Measurements from ENCODE around the gene CA9.

GRCh38 chr9:35690294-35690613 lies 16.5 kb downstream of the CA9 start:
- TF ChIP-seq CTCF (IDR thresholded peaks at IDR 0.05; ENCODE audit: insufficient read depth, low read length, poor library complexity, severe bottlenecking) (no peak), EZH2phosphoT487 (conservative IDR thresholded peaks at IDR 0.05; ENCODE audit: low read length) (no peak)

All from SU-DHL-6 (cell line).